GM18861 (cell line): ENCODE data around the gene CRACR2A.

Experiments
- ATAC-seq: cut with Tn5 transposase; IDR thresholded peaks from one replicate; pipeline ENCODE4 v1.9.1; 2021; ENCODE audit not compliant: unreplicated experiment

The CRACR2A gene

GRCh38 chr12:3752741-3753486 is at the start of gene CRACR2A:
TSS of gene CRACR2A (minus strand) at chr12:3753109. CDS start at chr12:3696999, 56,110 bp downstream.
- no peak for ATAC-seq

GRCh38 chr12:3797531-3798048 is 44.7 kb upstream of the CRACR2A start:
- ATAC-seq, result no peak

- ATAC-seq, result no peak
Observed at GRCh38 chr12:3795492-3796133, 42.7 kb upstream of the CRACR2A start.

GRCh38 chr12:3795066-3795465 is 42.2 kb upstream of the CRACR2A start:
- ATAC-seq, result no peak

- ATAC-seq, result no peak
Observed at GRCh38 chr12:3792623-3793288, 39.8 kb upstream of the CRACR2A start.

GRCh38 chr12:3791256-3791874 is 38.5 kb upstream of the CRACR2A start:
- ATAC-seq, result no peak

- ATAC-seq, result no peak
Observed at GRCh38 chr12:3790642-3791041, 37.7 kb upstream of the CRACR2A start.

- ATAC-seq, result no peak
Observed at GRCh38 chr12:3789838-3790237, 36.9 kb upstream of the CRACR2A start.

- ATAC-seq, result no peak
Observed at GRCh38 chr12:3777206-3777809, 24.4 kb upstream of the CRACR2A start.

- no peak for ATAC-seq
Observed at GRCh38 chr12:3775385-3776035, 22.6 kb upstream of the CRACR2A start.

GRCh38 chr12:3772380-3772779 is 19.5 kb upstream of the CRACR2A start:
- no peak for ATAC-seq

GRCh38 chr12:3771853-3772252 is 18.9 kb upstream of the CRACR2A start:
- ATAC-seq, result no peak

- no peak for ATAC-seq
Observed at GRCh38 chr12:3770891-3771290, 18.0 kb upstream of the CRACR2A start.

GRCh38 chr12:3768911-3769447 is 16.1 kb upstream of the CRACR2A start:
- ATAC-seq, result no peak

- no peak for ATAC-seq
Observed at GRCh38 chr12:3761116-3761735, 8.3 kb upstream of the CRACR2A start.

- no peak for ATAC-seq
Observed at GRCh38 chr12:3759878-3760277, 7.0 kb upstream of the CRACR2A start.

GRCh38 chr12:3757261-3757660 is 4.4 kb upstream of the CRACR2A start:
- ATAC-seq, result no peak

- ATAC-seq, result no peak
Observed at GRCh38 chr12:3755898-3756297, 3.0 kb upstream of the CRACR2A start.

GRCh38 chr12:3753544-3754284 is 805 bp upstream of the CRACR2A start:
- ATAC-seq, result no peak
